ENCODE data around the gene BRD1.

The BRD1 gene

DNA sequence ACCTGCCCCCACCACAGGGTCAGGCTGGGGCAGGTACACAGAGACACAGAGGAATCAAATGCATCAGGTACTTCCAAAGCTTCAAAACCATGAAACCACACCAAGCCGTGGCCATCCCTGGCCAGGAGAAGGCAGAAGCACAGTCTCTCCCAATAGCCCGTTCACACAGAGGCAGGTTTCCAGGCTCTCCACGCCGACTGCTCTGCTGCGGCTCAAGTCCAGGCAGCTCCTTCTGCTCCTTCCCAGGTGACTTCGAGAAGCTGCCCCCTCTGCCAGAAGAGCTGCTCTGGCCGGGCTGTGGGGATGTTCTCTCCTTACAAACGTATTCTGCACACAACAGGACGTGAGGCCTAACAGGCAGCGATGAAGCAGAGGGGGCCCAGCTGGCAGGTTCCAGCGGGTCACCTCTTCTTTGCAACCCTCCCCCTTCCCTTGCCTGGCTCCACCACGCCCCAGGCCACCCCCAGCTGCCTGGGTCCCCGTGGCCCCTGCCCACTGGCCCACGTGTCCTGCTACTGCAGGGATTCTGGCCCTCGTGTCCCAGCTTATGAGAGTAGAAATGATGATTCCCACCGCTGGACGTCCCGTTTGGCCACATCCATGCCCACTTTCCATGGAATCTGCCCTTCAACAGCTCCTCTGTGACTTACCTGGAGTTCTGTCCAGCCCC is 26.1 kb downstream of the BRD1 start:
- no peak overlapping the region for H3K27ac ChIP-seq
- TF ChIP-seq, protein P1, sequence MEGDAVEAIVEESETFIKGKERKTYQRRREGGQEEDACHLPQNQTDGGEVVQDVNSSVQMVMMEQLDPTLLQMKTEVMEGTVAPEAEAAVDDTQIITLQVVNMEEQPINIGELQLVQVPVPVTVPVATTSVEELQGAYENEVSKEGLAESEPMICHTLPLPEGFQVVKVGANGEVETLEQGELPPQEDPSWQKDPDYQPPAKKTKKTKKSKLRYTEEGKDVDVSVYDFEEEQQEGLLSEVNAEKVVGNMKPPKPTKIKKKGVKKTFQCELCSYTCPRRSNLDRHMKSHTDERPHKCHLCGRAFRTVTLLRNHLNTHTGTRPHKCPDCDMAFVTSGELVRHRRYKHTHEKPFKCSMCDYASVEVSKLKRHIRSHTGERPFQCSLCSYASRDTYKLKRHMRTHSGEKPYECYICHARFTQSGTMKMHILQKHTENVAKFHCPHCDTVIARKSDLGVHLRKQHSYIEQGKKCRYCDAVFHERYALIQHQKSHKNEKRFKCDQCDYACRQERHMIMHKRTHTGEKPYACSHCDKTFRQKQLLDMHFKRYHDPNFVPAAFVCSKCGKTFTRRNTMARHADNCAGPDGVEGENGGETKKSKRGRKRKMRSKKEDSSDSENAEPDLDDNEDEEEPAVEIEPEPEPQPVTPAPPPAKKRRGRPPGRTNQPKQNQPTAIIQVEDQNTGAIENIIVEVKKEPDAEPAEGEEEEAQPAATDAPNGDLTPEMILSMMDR (IDR thresholded peaks at IDR 0.05) = no peak
- no peak for TF ChIP-seq ZFX (IDR thresholded peaks at IDR 0.05; ENCODE audit: borderline replicate concordance)

DNA sequence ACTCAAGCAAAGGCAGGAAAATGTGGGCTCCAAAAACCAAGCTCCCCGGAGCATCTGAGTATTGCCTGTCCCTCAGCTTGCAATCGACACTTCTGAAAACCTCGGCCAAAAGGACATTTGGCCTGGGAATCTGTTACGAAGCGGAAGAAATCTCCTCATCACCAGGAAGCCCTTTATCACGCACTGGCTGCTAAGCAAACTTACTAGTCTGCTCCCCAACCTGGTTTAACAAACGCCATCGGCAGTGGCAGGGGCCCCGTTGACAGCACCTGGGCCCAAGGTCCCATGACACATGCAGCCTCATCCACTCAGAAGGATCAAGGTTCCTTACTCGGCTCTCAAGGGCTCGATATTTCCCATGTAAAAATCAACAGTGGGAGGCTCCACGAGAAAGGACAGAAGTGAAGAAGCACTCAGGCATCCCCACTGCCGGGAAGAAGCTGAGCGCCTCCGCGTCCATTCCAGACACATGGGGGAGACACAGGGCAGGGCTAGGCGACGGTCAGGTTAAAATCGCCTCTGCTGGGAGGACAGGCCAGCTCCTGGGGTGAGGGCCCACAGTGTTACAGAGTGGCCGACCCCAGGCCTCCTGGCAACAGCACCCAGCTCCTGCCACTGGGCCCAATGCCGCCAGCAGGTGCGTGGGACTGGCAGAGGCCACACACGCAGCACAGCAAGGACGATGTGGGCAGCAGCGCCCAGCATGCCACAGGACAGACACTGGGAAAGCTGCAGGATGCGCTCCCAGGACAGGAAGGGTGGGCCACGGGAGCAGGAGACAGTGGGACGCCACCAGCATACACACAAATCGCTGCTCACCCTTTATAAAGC is 27.1 kb downstream of the BRD1 start:
- H3K27ac ChIP-seq = no peak overlapping the region
- TF ChIP-seq, protein P1 (IDR thresholded peaks at IDR 0.05) = no peak
- TF ChIP-seq ZFX (IDR thresholded peaks at IDR 0.05; ENCODE audit: borderline replicate concordance) = no peak

DNA sequence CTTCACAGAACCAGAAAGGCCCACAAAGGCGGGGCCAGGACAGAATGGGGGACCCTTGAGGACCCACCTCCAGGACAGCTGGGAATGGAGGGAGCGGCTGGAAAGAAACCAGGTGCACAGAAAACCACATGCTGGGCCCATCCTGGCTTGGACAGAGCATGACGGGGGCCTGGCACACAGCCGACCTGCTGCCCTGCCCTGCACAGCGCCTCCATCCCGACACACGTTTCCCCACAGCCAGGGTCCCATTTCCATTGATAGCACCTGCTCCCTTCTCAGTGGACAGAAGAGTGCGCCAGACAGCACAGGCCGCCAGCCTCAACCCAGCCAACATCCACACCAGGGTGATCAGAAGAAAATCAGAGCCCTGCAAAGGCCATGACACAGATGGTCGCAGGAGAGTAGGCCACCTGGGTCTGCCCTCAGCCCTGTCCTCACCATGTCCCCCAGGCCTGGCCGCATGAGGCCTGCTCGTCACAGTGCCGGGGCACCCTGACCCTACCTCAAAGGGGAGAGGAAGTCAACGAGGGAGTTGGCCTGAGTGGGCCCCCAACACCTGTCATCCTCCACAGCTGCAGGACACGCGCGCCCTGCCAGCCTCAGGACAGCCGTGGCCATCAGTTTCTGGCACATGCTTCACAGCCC is 28.1 kb downstream of the BRD1 start:
- H3K27ac ChIP-seq = no peak overlapping the region
- no peak for TF ChIP-seq ZFX (IDR thresholded peaks at IDR 0.05; ENCODE audit: borderline replicate concordance)
- TF ChIP-seq, protein P1 (IDR thresholded peaks at IDR 0.05) = no peak

DNA sequence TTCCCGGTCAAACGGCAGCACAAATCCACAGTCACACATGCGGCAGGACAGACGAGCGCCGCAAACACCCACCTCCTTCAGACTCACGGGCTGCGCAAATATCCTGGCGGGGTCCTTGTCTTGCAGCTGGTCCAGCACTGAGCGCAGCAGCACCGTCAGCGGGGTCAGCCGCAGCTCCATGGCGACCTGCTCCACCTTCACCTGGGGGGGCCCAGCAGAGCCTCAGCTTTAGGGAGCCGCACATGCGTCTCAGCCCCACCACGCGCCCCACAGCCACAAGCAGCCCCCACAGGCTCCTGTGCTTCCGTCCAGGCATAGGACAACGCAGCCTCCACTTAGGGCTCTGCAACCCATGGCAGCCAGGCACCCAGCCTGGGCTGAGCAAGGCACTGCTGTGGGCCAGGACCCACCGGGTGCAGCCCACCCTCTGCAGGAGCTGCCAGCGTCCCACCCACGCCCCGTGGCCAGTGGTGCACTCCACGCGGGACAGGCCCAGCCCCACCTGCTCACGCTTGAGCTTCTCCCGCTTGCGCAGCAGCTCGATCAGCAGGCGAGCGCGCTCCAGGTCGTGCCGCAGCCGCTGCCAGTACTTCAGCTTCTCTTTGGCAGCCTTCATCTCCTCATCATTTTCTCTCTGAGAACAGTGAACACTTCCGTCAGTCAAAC is 29.1 kb downstream of the BRD1 start:
- TF ChIP-seq, protein P1 (IDR thresholded peaks at IDR 0.05) = no peak
- TF ChIP-seq ZFX (IDR thresholded peaks at IDR 0.05; ENCODE audit: borderline replicate concordance) = no peak
- H3K27ac ChIP-seq = no peak overlapping the region

DNA sequence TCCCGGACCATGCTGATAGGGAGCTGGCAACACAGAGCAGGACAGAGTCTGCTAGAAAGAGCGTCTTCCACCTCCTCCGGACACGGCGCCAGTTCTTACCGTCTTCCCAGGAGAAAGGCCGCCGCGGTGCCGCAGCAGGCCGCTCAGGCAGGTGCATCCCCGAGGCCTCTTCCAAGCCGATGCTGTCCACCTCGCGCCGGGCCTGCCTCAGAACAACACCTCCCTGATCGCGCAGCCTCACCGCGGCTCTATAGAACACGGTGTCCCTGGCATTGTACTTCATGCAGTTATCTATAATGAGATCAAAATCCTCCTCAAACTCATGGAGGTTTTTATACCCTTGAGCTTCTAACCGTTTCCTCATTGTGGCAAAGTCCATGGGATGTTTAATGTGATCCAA is 30.0 kb downstream of the BRD1 start:
- no peak overlapping the region for H3K27ac ChIP-seq
- TF ChIP-seq, protein P1 (IDR thresholded peaks at IDR 0.05) = no peak
- no peak for TF ChIP-seq ZFX (IDR thresholded peaks at IDR 0.05; ENCODE audit: borderline replicate concordance)

DNA sequence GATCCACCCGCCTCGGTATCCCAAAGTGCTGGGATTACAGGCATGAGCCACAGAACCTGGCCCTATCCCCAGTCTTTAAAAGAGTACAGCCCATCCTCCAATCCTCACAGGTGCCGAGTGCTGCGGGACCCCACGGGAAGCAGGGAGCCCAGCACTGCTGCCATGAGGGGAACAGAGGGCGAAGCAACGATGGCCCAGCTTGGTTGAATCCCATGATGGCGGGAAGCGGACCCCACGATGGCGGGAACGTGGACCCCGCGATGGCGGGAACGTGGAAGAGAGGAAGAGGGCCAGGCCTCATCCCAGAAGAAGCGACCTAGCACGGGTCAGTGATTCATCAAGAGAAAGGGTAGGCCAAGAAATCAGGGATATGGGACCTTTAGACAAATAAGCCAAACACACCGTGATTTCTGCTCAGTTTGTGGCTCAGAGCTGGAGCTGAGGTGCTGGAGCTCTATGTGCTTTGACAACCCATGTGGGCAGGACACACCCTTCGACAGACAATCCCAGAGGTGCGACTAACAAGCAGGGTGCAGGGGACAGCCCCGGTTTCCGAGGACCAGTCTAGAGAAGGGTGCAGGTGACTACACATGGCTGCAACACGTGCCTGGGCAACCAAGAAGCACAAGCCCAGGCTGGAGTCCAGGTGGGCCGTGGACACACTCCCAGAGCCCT is 30.9 kb downstream of the BRD1 start:
- no peak overlapping the region for H3K27ac ChIP-seq
- TF ChIP-seq ZFX (IDR thresholded peaks at IDR 0.05; ENCODE audit: borderline replicate concordance) = no peak
- TF ChIP-seq, protein P1 (IDR thresholded peaks at IDR 0.05) = no peak

All from 22Rv1 (cell line).